TTC549 (cell line): Measurements from ENCODE around the gene DNAH2.

Experiments
- FAIRE-seq: peaks from 2 replicates; lab custom pipeline; 2012; peaks lifted over from hg19 to GRCh38; lab: Jason Lieb, UNC

Gene DNAH2

GRCh38 chr17:7878234-7878633, 160.7 kb downstream of the DNAH2 start:
- no peak for FAIRE-seq

GRCh38 chr17:7880076-7880868, 162.7 kb downstream of the DNAH2 start:
- FAIRE-seq, result no peak

GRCh38 chr17:7881276-7882054, 163.9 kb downstream of the DNAH2 start:
- FAIRE-seq, result no peak

DNA sequence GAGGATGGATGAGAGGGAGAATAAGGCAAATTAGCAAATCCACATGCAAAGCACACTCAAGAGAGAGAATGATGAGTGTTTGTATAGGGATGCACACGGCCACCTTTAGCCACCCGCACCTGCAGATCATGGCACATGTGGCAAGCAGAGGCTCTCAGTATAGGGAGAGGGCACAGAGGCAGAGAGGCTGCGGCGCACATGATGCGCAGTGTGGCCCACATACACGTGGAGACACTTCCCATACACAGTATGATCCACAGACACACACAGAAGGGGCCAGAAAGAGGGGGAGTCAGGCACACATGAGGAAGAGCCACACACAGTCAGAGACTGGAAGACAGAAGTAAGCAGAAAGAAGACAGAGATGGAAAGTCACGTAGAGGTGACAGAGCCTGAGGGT, 164.5 kb downstream of the DNAH2 start:
- FAIRE-seq, result no peak

DNA sequence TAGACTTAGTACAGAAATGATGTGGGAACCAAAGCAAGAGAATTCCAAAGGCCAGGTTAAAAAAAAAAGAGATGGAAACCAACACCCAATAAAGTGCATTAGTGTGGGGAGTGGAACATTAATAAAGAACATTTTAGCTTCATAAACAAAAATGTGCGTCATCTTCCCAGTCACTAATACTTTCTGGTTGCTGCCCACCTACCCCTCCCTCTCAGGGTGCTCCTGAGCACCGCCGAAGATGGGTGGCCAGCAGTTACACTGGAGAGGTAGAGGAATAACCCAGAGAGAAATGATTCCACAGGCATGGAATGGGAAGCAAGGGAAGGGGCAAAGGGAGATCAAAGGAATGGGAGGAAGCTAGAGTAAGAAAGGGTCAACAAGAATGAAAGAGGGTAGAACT, 165.1 kb downstream of the DNAH2 start:
- no peak for FAIRE-seq
